Left renal cortex interstitium (tissue), 4 donors: Measurements from ENCODE around the gene CKAP5. TPM values are rescaled to one million over a fixed set of nuclear protein-coding genes. Genes with fewer than 3 reads are reported as not detected.

ENCODE experiments used
- DNase-seq, 4 donors: peaks; one replicate each; pipeline ENCODE4 v3.0.0-alpha.2; 2013; ENCODE audit warnings: low read depth in 4 of 4, low spot score in 2 of 4, missing footprints in 1 of 4
- polyA plus RNA-seq, 4 donors: library from polyadenylated mRNA; unstranded; fragments of 120-200 nt; gene quantifications; one replicate each; pipeline ENCODE4 v1.2.1, GENCODE V29; 2013; ENCODE audit not compliant: insufficient read length in 4 of 4

CKAP5 gene
- polyA plus RNA-seq, result 100 to 1,000 TPM in 1 of 4 donors, 10 to 100 TPM in 3; 87.7 to 104 (median 94.5) TPM

DNA sequence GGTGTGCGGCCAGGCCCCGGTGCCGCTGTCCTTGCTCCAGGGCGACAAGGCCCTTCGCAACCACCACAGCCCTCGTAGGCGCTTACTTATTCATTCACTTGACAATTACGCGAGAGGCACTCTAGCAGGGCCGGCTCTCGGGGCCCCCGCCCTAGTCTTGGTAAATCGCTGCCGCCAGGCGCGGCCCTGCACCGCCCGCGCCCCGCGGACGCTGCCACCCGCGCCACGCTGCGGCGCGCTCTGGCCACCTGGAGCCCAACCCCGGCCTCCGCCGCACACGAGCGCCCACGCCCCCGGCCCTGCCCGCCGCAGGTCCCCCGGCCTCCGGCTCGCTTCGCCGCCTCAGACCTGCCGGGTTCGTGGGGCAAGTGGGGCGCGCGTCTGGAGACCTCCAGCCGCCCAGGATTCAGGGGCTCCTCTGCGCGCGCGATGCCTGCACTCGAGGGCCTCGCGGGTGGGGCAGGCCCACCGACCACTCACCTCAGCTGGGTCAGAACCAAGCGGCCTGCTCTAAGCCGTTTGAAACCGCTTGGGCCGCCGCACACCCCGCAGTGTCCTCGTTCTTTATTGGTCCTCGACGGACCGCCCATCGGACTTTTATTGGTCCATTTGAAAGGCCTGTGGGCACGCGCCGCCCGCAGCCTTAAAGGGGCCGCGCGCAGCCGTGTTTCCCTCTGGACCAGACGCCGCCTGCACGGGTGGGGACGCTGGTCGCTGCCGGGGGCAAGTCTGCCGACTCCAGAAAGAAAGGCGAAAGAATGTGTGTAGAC, at the start of gene CKAP5:
TSS of gene CKAP5 (minus strand) at position 541 of the 770 bp plus-strand sequence. CDS start 25,049 bp downstream, outside the sequence.
- DNase-seq, result peak; percentile 75 to 86 (median 81)

DNA sequence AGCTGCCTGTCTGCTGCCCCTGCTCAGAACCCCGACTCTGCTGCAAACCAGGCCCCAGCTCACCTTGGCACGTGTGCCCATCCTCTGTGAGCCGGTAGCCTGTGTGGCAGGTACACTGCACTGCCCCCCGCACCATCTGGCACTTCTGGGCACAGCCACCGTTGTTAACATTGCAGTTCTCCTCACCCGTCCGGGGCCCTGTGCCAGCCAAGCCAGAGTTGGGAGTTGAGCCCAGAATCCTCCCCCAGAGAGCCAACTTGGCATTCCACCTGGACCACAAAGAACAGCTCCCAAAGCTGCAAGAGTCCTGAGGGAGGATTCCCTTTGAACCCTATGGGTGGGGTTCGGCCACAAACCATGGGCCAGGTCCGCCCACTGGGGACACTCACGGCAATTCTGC, 49.7 kb upstream of the CKAP5 start:
- no peak for DNase-seq

DNA sequence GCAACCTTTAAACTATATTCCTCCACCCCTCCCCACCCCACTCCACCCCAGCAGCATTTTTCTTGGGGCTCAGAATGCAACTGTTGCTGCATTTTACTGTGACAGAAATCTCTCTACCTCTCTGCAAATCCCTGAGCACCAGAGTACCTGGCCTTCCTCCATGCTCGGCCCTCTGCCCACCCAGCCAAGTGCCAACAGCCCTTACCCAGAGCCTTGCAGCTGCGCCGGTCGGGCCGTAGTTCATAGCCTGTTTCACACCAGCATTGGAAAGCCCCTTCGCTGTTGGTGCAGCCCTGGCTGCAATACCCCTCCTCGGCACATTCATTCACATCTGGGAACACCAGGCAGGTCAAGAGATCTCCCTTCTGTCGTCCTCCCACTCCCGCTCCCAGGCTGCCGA, 48.9 kb upstream of the CKAP5 start:
- no peak for DNase-seq

DNA sequence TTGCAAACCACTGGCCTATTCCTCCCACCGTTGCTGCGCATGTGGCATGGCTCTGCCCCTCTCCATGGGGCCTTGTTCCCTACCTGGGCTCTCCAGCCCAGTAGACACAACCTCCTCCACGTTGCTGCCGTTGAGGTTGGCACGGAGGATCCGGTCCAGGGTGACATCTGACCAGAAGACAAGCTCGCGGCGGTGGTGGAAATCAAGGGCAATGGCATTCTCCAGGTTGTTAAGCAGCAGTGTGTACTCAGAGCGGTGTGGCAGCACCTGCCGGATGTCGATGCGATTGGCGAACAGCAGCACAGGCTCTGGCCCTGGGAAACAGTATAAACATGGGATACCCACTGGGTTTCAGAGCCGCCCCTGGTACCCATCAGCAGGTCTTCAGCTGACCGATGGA, 48.4 kb upstream of the CKAP5 start:
- DNase-seq, result no peak

DNA sequence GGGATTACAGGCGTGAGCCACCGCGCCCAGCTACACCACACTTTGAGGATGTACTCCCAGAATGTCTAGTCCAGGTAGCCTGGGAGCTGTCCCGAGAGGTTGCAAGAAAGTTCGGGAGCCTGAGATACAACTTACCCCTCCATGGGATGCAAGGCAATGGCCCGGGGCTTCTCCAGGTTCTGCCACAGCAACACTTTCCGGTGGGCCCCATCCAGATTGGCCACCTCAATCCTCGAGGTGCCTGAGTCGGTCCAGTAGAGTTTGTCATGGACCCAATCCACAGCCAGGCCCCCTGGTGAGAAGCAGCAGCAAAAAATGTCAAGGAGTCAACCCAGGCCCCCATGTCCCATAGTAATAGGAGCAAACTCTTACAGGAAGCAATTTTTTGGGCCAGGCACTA, 46.8 kb upstream of the CKAP5 start:
- DNase-seq, result no peak

DNA sequence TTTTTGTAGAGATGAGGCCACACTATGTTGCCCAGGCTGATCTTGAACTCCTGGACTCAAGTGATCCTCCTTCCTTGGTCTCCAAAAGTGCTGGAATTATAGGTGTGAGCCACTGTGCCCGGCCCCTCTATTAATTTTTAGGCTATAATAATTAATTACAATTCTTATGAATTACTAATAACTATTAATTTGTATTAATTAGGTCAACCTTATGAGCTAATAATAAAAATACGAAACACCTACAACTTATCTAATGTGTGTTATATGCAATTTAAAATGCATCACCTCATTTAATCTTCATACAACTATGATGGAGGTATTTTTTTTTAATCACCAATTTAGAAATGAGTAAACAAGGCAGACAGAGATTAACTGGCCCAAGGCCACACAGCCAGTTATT, 46.0 kb upstream of the CKAP5 start:
- DNase-seq, result no peak

DNA sequence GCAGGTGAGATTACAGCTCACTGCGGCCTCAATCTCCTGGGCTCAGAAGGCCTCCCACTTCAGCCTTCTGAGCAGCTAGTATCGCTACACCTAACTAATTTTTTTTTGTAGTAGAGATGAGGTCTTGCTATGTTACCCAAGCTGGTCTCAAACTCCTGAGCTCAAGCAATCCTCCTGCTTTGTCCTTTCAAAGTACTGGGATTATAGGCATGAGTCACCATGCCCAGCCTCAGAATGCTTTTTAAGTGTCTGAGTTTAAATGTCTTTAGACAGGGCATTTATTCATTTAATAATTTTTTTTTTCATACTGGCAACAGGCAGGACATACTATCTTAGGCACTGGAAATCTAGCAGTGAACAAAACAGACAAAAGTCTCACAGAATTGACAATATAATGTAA, 44.6 kb upstream of the CKAP5 start:
- DNase-seq, result no peak

DNA sequence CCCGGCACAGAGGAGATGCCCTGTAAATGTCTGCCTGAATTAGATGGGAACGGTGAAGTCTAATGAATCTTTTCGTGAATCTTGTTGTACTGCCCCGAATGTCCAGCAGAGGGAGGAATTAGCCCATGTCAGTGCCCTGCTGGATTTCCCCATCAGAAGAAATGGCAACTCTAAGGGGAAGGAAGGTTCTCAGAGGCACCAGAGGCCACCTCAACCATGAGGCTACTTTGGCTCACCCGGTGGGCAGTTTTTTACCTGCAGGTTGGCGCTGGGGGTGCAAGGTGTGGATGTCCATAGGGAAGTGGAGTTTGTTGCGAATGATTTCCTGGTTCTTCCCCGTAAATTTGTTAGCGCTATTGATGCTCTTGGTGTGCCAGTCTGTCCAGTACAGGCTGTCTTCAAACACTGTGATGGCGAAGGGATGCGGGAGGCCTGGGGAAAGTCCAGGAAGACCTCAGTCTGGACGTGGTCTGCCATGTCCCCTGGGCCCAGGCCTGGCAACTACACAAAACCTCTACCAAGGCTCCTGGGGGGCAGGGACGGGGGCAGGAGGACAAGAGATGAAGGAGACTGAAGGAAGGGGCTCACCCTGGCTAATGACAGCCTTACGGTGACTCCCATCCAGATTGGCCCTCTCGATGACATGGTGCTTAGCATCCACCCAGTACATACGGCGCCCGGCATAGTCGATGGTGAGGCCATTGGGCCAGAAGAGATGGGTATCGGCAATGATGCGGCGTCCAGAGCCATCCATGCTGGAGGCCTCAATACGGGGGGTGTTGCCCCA, 43.8 kb upstream of the CKAP5 start:
- DNase-seq, result peak; percentile 37 to 72 (median 52)

DNA sequence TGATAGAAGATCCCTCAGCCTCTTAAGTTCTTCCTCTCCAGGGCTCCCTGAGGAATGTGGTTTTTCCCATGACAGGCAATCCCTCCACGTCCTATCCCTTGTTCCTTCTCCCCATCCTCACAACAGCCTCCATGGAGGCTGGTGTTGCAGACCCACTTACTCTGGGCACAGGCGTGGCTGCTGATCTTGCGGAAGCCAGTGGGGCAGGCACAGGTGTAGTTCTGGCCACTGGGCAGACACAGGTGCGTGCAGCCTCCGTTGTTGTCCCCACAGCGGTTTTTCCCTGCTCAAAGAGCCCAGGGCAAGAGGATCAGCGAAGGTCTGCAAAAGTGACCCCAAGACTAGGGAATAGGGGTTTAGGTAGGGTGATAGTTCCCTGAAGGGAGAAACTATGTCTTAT, 43.2 kb upstream of the CKAP5 start:
- DNase-seq, result no peak

DNA sequence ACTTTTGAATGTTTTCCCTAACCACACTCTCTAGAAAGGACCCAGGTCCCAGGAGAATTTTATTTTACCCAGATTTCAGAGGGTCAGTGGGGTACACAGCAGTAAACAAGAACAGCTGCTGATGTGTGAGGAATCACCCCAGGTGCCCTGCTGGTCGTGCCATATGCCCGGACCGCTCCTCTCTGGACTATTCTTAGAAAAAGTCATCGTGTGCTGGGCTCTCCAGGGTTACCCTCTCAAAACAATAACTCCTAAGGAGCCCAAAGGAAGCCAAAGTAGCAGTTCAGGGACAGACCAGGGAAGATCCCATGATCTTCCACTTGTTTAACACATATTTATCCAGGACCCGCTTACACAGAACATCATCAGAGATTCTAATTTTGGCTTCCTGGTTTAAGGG, 42.6 kb upstream of the CKAP5 start:
- no peak for DNase-seq

DNA sequence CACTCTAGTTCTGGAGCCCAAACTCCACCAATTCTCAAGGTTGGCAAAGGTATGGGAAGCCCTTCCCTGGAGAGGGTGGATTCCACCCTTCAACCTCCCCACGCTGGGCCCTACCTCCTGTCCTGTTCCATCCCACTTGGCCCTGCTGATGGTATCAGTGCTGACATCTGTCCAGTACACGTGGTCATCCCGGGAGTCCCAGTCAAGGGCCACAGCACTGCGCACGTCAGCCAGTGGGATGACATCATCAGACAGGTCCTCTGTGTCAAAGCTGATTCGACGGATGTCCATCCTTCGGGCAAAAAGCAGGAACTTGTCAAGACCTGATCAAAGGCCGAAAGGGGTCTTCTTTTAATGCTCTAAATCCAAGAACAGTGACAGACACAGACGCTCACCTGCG, 40.1 kb upstream of the CKAP5 start:
- DNase-seq, result no peak

DNA sequence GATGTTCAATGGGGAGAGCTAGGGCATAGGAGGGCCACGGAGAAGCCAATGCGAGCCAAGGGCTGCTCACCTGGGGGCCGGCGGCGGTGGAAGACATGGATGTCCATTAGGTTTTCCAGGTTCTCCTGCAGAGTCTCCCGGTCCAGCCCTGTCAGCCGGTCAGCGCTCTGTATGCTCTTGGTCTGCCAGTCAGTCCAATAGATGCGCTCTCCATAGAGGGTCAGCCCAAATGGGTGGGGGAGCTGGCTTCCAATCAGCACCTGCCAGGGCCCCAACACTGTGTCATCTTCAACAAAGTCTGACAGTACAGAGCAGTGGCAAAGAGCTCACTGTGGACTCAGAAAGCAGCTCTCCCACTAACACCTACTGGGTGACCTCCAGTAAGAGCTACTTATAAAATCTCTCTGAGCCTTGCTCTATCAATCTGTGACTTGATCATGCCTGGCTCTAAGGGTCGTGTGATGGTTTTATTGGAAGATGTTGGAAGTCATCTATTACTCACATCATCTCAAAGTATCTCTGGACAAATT, 33.0 kb upstream of the CKAP5 start:
- no peak for DNase-seq

DNA sequence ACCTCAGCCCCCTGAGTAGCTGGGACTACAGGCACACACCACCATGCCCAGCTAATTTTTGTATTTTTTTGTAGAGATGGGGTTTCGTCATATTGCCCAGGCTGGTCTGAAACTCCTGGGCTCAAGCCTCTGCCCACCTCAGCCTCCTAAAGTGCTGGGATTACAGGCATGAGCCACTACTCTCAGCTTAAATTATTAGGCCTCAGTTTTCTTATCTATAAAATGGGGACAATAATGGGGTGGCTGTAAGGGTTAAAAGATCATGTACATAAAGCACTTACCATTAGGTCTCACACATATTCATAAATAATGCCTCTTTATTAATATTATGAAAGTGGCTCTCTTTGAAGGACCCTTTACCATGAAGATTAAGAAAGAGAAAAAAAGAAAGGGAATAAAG, 31.5 kb upstream of the CKAP5 start:
- DNase-seq, result no peak

DNA sequence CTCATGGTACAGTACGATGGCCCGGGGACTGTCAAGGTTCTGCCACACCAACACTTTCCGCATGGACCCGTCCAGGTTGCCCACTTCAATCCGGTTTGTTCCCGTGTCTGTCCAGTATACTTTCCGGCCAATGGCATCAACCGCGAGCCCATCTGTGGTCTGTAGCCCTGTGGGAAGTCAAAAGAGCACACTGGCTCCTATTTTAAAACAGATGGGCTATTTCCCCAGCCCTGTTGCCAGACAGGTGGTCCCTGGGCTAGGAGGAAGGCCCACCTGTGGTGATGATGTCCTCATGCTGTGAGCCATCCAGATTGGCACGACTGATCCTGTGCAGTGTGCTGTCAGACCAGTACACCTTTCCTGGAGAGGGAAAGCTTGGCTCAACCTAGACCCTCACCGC, 30.4 kb upstream of the CKAP5 start:
- DNase-seq, result no peak

DNA sequence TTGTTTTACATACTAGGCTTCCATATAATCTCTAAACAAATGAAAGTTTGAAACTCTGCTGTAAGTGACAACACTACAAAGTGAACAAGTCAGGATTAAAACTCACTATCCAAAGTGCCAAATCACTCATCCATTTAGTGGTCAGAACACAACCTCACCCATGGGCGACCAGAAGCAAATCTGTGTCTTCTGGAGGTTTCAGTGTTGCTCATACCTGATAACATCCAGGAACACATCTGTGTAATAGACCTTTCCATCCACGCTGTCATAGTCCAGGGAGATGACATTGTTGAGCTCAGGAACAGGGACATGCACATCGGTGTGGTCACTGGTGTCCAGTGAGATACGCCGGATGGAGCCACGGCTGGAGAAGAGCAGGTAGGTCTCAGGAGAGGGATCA, 28.5 kb upstream of the CKAP5 start:
- no peak for DNase-seq

DNA sequence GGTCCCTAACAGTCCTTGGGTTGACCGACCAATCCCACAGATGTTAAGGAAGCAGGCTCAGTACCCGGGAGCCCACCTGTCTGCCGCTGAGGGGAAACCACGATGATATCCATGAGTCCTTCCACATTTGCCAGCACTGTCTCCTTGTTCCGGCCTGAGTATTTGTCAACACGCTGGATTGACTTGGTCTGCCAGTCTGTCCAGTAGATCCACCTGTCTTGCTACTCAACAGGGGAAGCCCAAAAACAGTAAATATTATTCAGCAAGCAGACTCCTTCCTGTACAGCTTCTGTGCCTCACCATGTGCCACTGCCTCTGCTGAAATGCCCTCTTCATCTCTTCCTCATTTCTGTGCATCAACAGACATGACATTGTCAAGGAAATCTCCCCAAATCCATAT, 22.8 kb upstream of the CKAP5 start:
- DNase-seq, result no peak

DNA sequence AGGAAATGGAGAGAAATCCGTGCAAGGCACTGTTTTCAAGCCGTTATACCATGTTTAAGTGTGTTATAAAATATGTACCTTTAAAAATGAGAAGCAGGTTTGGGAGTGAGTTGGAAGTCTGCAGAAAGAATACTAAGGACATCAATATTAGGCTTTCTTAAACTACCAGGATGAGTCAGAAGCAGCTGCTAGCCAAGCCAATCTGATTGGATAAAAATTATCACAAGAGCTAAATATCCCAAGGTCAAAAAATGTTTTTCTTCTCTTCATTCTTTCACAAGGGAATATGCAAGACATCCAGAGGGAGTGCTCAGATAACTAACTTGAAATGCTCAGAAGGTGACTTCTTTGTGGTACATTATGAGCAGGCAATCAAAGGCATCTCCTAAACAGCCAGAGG, 19.3 kb upstream of the CKAP5 start:
- DNase-seq, result no peak

DNA sequence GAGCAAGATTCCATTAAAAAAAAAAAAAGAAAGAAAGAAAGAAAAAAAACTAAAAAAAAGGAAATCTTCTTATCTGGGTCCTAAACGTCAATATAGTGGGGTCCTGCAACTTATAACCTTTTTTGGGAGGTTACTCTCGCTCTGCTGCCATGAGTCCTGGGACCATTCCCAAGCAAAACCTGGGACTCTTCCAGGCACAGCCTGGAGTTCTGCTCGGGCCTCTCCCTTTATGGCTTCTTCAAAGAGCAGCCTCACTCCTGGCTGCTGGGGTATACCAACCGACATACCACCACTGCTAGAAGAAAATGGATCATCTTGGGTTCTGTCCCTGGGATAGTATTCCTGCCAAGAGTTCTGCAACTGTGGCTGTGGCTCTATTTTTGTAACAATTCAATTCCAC, 14.1 kb upstream of the CKAP5 start:
- no peak for DNase-seq

DNA sequence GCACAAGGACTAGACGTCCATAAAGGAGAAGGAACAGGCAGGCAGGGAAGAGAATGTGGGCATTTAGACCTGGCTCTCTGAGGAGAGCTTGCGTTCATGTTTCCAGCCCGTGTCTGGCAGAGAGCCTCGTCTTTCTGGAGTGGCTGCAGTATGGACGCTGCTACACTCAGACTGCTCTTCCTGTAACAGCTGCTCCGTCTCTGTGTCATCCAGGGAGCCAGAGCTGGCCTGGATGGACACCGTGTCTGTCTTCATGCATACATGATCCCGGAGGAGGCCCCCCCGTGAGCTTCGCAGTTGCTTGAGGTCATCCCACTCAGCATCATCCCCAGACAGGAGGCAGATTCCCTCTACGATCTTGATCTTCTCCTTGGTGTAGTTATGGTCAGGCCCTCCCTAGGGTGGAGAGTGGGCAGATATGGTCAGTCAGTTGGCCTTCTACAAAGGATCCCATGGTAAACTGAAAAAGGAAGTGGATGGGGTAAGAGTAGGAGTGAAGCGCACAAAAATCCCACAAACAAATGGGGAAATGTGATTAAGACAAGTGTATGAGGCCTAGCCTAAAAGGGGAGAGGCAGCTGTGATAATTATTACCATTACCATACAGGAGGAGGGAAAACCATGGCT, 13.0 kb upstream of the CKAP5 start:
- DNase-seq, result no peak

DNA sequence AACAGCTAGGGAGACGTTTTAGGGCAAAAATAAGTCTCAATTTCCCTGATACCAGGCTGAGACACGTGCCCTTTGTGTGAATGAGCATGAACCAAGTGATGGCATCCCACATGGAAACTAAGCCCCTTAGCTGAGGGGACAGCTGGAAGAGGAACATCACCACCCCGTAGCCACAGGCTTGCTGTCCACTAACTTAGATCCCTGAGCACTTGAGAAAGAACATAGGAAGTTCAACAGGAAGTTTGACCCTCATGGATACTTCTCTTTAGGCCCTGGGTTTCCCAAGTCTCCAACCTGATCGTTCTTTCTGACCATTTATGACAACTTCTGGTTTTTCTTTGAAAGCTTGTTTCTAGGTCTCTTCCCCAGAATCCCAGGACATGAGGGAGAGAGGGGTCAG, 11.6 kb upstream of the CKAP5 start:
- DNase-seq, result no peak

DNA sequence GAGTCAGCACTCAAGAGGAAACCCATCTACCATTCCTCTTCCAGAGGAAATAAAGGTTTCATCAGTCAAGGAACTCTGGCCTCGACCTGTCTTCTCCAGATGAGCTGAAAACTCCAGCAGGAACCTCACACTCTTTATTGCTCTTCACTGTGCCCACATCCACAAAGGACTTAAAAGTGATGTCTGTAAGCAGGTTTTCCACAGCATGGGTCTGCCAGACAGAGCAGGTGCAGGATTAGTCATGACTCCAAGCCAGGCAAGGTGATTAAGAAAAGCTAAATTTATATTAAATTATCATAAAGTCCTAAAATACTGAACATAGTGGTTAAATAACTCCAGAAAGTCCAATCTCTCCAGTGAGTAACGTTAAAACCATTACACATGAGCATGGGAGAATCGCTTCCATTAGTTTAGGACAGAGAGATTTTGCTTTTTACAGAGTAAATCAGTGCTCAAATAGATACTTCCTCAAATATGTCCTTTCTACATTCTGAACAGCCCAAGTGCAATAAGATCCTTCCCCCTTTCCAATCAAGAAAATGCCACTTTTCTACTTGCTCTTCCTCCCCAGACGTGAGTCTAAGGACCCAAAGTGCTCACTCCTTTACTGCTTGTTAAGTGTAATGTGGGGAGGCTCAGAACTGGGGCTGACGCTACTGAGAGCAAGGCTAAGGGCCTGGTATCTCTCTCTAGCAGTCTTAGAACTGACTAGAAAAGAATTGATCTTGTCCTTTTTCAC, 10.7 kb upstream of the CKAP5 start:
- DNase-seq, result no peak
